HUES48 (cell line): ENCODE measurements around the gene PDLIM1.

Experiments used
- H3K27ac ChIP-seq: one replicate; pipeline ENCODE4 v1.7.0; 2013; ENCODE audit warnings: low read depth, low read length, inconsistent platforms
- H3K27me3 ChIP-seq: 2 replicates; pipeline ENCODE4 v1.6.1; 2013; ENCODE audit warnings: mild to moderate bottlenecking, low read length; ENCODE audit not compliant: control insufficient read depth, insufficient read depth
- H3K36me3 ChIP-seq: 2 replicates; pipeline ENCODE4 v1.6.1; 2013; ENCODE audit warnings: low read length; ENCODE audit not compliant: control insufficient read depth, insufficient read depth
- H3K4me1 ChIP-seq: 2 replicates; pipeline ENCODE4 v1.6.1; 2013; ENCODE audit warnings: mild to moderate bottlenecking, low read length; ENCODE audit not compliant: control insufficient read depth, insufficient read depth
- H3K4me3 ChIP-seq: 2 replicates; pipeline ENCODE4 v1.5.1; 2013; ENCODE audit warnings: mild to moderate bottlenecking, low read depth, low read length
- H3K9ac ChIP-seq: 2 replicates; pipeline ENCODE4 v1.6.1; 2013; ENCODE audit warnings: mild to moderate bottlenecking, low read depth, low read length, moderate library complexity
- H3K9me3 ChIP-seq: 2 replicates; pipeline ENCODE4 v1.6.1; 2013; ENCODE audit warnings: low read length; ENCODE audit not compliant: control insufficient read depth, insufficient read depth

Gene PDLIM1

DNA sequence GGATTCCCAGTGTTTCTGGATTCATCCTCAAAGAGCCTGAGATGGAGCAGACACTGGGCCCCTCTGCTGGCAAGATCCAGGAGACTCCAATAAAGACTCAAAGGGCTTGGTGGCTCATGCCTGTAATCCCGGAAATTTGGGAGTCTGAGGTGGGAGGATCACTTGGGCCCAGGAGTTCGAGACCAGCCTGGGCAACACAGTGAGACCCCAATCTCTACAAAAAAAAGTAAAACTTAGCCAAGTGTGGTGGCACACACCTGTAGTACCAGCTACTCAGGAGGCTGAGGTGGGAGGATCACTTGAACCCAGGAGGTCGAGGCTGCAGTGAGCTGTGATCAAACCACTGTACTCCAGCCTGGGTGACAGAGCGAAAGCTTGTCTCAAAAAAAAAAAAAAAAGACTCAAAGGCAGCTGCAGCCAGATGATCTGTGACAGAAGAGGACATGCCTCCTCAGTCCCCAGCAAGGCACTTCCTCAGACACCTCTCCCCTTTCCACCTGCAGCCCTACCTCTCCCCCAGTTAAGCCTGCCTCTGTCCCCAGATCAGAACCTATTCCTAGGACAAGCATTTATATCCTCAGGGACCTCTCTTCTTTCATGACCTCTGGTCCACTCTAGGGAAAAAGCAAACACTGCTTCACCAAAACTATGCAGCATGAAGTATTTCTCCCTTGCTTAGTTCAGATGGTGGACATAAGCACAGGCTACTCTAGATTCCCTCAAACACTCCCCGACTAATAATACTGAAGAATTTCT, 27.9 kb downstream of the PDLIM1 start:
- Histone ChIP-seq H3K27me3 (no peaks in the 10 kb centered on the region), H3K36me3 (peaks cover 68% of the 10 kb centered on the region), H3K9me3 (no peaks in the 10 kb centered on the region), H3K4me3 (no peak overlapping the region), H3K27ac (no peak overlapping the region), H3K9ac (no peak overlapping the region), H3K4me1 (peaks cover 44% of the 10 kb centered on the region)

GRCh38 chr10:95261926-95262325, 28.9 kb downstream of the PDLIM1 start:
- Histone ChIP-seq H3K36me3 (peaks cover 68% of the 10 kb centered on the region), H3K4me3 (no peak overlapping the region), H3K4me1 (peaks cover 38% of the 10 kb centered on the region), H3K9ac (no peak overlapping the region), H3K27ac (no peak overlapping the region), H3K27me3 (no peaks in the 10 kb centered on the region), H3K9me3 (no peaks in the 10 kb centered on the region)

DNA sequence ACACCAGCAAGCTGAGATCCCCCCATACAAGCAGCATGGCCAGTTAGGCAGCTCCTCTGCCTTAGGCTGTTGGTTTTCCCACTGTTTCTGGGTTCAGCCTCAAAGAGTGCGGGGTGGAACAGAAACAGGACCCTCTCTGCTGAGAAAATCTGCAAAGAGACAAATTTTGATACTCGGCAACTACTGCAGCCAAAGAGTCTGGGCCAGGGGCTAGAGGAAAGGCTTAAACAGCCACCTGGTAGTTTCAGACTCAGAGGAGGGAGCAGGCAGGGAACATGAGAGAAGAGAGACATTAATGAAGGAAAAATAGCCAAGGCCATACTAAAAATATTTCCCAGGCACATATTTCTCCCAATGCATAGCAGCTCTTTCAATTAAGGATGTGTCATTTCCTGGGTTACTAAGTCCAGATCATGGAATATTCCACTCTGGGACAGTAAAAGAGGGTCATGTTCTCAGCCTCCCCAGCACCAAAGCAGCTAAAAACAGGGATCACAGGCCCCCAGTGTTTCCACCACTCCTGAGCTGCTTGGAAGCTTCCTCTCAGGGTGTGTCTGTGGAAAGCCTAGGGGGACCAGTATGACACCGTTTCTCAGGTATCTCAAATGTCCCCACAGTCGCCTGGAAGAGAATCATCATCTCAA, 29.8 kb downstream of the PDLIM1 start:
- Histone ChIP-seq H3K4me1 (peaks cover 30% of the 10 kb centered on the region), H3K4me3 (no peak overlapping the region), H3K9me3 (no peaks in the 10 kb centered on the region), H3K27me3 (no peaks in the 10 kb centered on the region), H3K27ac (peak overlapping the region; percentile 81), H3K9ac (no peak overlapping the region), H3K36me3 (peaks cover 75% of the 10 kb centered on the region)

GRCh38 chr10:95260397-95260881, 30.4 kb downstream of the PDLIM1 start:
- H3K9me3 ChIP-seq = no peaks in the 10 kb centered on the region
- peaks cover 76% of the 10 kb centered on the region for H3K36me3 ChIP-seq
- H3K27me3 ChIP-seq = no peaks in the 10 kb centered on the region
- H3K9ac ChIP-seq = no peak overlapping the region
- peak overlapping the region; percentile 81 for H3K27ac ChIP-seq
- H3K4me1 ChIP-seq = peaks cover 30% of the 10 kb centered on the region
- no peak overlapping the region for H3K4me3 ChIP-seq

GRCh38 chr10:95257849-95258248, 33.0 kb downstream of the PDLIM1 start:
- 0 out of 2 replicates have a peak, but pooled peaks cover 10% of the 10 kb centered on the region for H3K4me1 ChIP-seq
- H3K27ac ChIP-seq = no peak overlapping the region
- peaks cover 74% of the 10 kb centered on the region for H3K36me3 ChIP-seq
- no peaks in the 10 kb centered on the region for H3K9me3 ChIP-seq
- H3K9ac ChIP-seq = no peak overlapping the region
- H3K27me3 ChIP-seq = no peaks in the 10 kb centered on the region
- H3K4me3 ChIP-seq = no peak overlapping the region

- Histone ChIP-seq H3K36me3 (peaks cover 73% of the 10 kb centered on the region), H3K27ac (no peak overlapping the region), H3K9me3 (no peaks in the 10 kb centered on the region), H3K4me3 (no peak overlapping the region), H3K27me3 (no peaks in the 10 kb centered on the region), H3K9ac (no peak overlapping the region), H3K4me1 (0 out of 2 replicates have a peak, but pooled peaks cover 5% of the 10 kb centered on the region)
These were observed 34.5 kb downstream of the PDLIM1 start for GRCh38 chr10:95256268-95256667.

DNA sequence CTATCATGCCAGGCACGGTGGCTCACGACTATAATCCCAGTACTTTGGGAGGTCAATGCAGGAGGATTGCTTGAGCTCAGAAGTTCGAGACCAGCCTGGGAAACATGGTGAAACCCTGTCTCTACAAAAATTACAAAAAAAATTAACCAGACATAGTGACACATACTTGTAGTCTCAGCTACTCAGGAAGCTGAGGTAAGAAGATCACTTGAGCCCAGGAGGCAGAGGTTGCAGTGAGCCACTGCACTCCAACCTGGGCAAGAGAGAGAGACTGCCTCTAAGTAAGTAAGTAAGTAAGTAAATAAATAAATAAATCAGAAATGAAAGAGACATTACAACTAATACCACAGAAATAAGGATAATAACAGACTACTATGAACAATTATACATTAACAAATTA, 36.2 kb downstream of the PDLIM1 start:
- no peak overlapping the region for H3K9ac ChIP-seq
- peaks cover 56% of the 10 kb centered on the region for H3K36me3 ChIP-seq
- peaks cover 7% of the 10 kb centered on the region; the same call in 1 of the 2 replicates for H3K4me1 ChIP-seq

DNA sequence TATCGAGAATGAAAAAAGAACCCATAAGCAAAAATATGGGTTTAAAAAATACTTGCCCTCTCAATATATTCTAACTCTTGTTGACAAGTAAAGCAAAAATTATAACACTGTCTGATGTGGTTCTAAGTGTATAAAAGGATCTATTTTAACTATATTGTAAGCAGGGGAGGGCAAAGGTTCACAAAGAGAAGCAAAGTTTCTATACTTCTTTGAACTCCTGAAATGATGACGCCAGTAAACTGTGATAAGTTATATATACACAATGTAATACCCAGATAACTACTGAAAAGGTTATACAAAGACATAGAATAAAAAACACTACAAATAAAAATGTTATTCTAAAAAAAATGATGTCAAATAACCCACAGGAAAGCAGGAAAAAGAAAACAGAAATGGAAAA, 37.1 kb downstream of the PDLIM1 start:
- Histone ChIP-seq H3K4me1 (peaks cover 9% of the 10 kb centered on the region; the same call in 1 of the 2 replicates), H3K36me3 (peaks cover 49% of the 10 kb centered on the region), H3K9me3 (no peaks in the 10 kb centered on the region), H3K27ac (no peak overlapping the region), H3K27me3 (no peaks in the 10 kb centered on the region), H3K9ac (no peak overlapping the region), H3K4me3 (no peak overlapping the region)

More for the DNA sequence above, 36.2 kb downstream of the PDLIM1 start:
- Histone ChIP-seq H3K9me3 (no peaks in the 10 kb centered on the region), H3K27ac (no peak overlapping the region), H3K4me3 (no peak overlapping the region), H3K27me3 (no peaks in the 10 kb centered on the region)

DNA sequence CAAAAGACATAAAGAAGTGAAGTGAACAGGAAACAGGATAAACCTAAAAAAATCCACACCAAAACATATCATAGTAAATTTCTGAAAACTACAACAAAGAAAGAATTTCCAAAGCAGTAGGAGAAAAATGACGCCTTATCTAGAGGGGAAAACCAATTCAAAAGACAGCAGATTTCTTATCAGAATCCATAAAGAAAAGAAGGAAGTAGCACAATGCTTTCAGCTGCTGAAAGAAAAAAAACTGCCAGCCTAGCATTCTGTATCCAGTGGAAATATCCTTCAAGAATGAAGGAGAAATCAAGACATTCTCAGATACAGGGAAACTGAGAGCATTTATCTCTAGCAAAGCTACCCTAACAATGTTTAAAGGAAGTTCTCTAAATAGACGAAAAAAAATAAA, 37.8 kb downstream of the PDLIM1 start:
- Histone ChIP-seq H3K4me1 (peaks cover 9% of the 10 kb centered on the region; the same call in 1 of the 2 replicates), H3K9ac (no peak overlapping the region), H3K36me3 (peaks cover 50% of the 10 kb centered on the region), H3K27ac (no peak overlapping the region), H3K27me3 (no peaks in the 10 kb centered on the region), H3K9me3 (no peaks in the 10 kb centered on the region), H3K4me3 (no peak overlapping the region)

DNA sequence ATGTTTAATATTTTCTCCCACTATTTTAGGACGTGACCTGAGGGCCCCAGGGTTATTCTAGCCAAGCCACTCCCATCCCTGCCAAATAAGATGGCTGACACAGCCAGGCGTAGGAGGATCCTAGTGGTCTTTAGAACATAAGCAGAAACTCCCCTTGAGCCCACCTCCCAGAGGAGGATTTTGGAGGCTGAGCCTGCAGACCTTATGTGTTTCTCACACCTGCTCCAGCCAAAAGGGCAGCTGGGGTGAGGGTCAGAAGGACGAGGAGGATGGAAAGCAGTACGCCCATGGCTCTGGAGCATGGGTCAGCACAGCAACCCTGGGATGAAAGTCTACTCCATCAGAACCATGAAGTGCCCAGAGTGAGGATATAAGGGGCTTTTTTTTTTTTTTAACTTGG, 39.9 kb downstream of the PDLIM1 start:
- H3K36me3 ChIP-seq = peaks cover 49% of the 10 kb centered on the region
- H3K4me3 ChIP-seq = no peak overlapping the region
- no peaks in the 10 kb centered on the region for H3K27me3 ChIP-seq
- H3K4me1 ChIP-seq = peaks cover 19% of the 10 kb centered on the region
- no peak overlapping the region for H3K27ac ChIP-seq
- no peaks in the 10 kb centered on the region for H3K9me3 ChIP-seq
- H3K9ac ChIP-seq = no peak overlapping the region

DNA sequence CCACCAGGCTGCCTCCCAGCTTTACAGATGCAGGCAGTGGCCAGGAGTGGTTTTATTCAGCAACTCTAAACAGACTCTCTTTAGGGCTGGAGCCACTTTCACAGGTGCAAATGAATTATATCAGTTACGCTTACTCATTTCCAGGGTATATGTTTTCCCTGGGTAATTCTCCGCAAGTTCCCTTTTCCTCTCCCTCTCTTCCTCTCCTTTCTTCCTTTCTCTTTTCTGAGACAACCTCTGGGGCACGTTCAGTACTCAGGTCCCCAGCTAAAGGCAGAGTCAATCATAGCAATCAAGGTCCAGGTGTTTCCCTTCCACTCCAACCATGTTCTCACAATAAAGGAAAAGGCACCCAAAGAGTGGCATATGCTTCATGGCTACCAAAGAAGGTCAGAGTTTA, 41.3 kb downstream of the PDLIM1 start:
- H3K9ac ChIP-seq = no peak overlapping the region
- no peak overlapping the region for H3K27ac ChIP-seq
- no peaks in the 10 kb centered on the region for H3K27me3 ChIP-seq
- H3K9me3 ChIP-seq = no peaks in the 10 kb centered on the region
- H3K36me3 ChIP-seq = peaks cover 61% of the 10 kb centered on the region
- peaks cover 19% of the 10 kb centered on the region for H3K4me1 ChIP-seq
- no peak overlapping the region for H3K4me3 ChIP-seq
